HepG2 (cell line): ENCODE data around the gene LOXL4. TPM values are rescaled to one million over a fixed set of nuclear protein-coding genes. Genes with fewer than 3 reads are reported as not detected.
A peak's percentile ranks its signal among the peaks of the same experiment; 100 is the strongest.

Source experiments
- CBX2 ChIP-seq, 2 experiments: fragments of 200-600 bp in 1 of 2; sonication (generic); formaldehyde crosslinking in 1 of 2; IDR thresholded peaks; 2 replicates each; pipeline versions ENCODE4 v1.7.0 to v1.8.1; 2018 to 2022; ENCODE audit warnings: low read depth in 2 of 2, low read length in 1 of 2, mild to moderate bottlenecking in 1 of 2, missing genetic modification reagents in 1 of 2
- CEBPB ChIP-seq: IDR thresholded peaks from 2 replicates; pipeline ENCODE4 v1.6.1; 2011; ENCODE audit warnings: low read depth, low read length, improper control_type of control experiment, borderline replicate concordance
- CERS6 ChIP-seq: sonication (generic); formaldehyde crosslinking; IDR thresholded peaks from 2 replicates; pipeline ENCODE4 v1.5.0; 2020; ENCODE audit warnings: missing genetic modification reagents
- CSRNP2 ChIP-seq: sonication (generic); formaldehyde crosslinking; conservative IDR thresholded peaks from 2 replicates; pipeline ENCODE4 v1.8.0; 2022; ENCODE audit warnings: low read depth, missing genetic modification reagents
- CTCF ChIP-seq: sonication (generic); formaldehyde crosslinking; IDR thresholded peaks from 2 replicates; pipeline ENCODE4 v1.5.0; 2020; ENCODE audit warnings: mild to moderate bottlenecking, missing genetic modification reagents, moderate library complexity
- EEA1 ChIP-seq: sonication (generic); formaldehyde crosslinking; IDR thresholded peaks from 2 replicates; pipeline ENCODE4 v1.5.1; 2020; ENCODE audit warnings: mild to moderate bottlenecking, missing genetic modification reagents, borderline replicate concordance
- FOXC1 ChIP-seq: sonication (generic); formaldehyde crosslinking; IDR thresholded peaks from 2 replicates; pipeline ENCODE4 v1.8.0; 2022; ENCODE audit warnings: mild to moderate bottlenecking, missing genetic modification reagents, borderline replicate concordance
- GFI1 ChIP-seq: sonication (generic); formaldehyde crosslinking; IDR thresholded peaks from 2 replicates; pipeline ENCODE4 v1.5.0; 2020; ENCODE audit warnings: missing genetic modification reagents, mild to moderate bottlenecking, borderline replicate concordance
- GRHL1 ChIP-seq: sonication (generic); formaldehyde crosslinking; conservative IDR thresholded peaks from 2 replicates; pipeline ENCODE4 v1.8.0; 2022; ENCODE audit warnings: missing genetic modification reagents
- ISX ChIP-seq: sonication (generic); formaldehyde crosslinking; conservative IDR thresholded peaks from 2 replicates; pipeline ENCODE4 v1.5.0; 2020; ENCODE audit warnings: missing genetic modification reagents
- JUN ChIP-seq: sonication (generic); formaldehyde crosslinking; IDR thresholded peaks from 2 replicates; pipeline ENCODE4 v1.4.0; 2020; ENCODE audit warnings: mild to moderate bottlenecking, missing genetic modification reagents
- MED13 ChIP-seq: sonication (generic); formaldehyde crosslinking; IDR thresholded peaks from 2 replicates; pipeline ENCODE4 v1.5.0; 2020; ENCODE audit warnings: missing genetic modification reagents
- NBN ChIP-seq: fragments of 450-650 bp; conservative IDR thresholded peaks from 2 replicates; pipeline ENCODE4 v1.6.1; 2017
- NFE2L1 ChIP-seq: sonication (generic); formaldehyde crosslinking; IDR thresholded peaks from 2 replicates; pipeline ENCODE4 v1.4.0; 2020; ENCODE audit warnings: missing genetic modification reagents, mild to moderate bottlenecking, borderline replicate concordance
- REXO4 ChIP-seq: sonication (generic); formaldehyde crosslinking; IDR thresholded peaks from 2 replicates; pipeline ENCODE4 v1.8.0; 2022; ENCODE audit warnings: missing genetic modification reagents, mild to moderate bottlenecking, borderline replicate concordance
- SMARCC2 ChIP-seq: fragments of 450-650 bp; IDR thresholded peaks from 2 replicates; pipeline ENCODE4 v1.6.1; 2017; ENCODE audit warnings: antibody characterized with exemption, mild to moderate bottlenecking
- SPEN ChIP-seq: sonication (generic); formaldehyde crosslinking; IDR thresholded peaks from 2 replicates; pipeline ENCODE4 v1.5.1; 2020; ENCODE audit warnings: low read depth, mild to moderate bottlenecking, missing genetic modification reagents
- TOE1 ChIP-seq: sonication (generic); formaldehyde crosslinking; IDR thresholded peaks from 2 replicates; pipeline ENCODE4 v1.4.0; 2020; ENCODE audit warnings: mild to moderate bottlenecking, missing genetic modification reagents
- ZBTB20 ChIP-seq: sonication (generic); formaldehyde crosslinking; IDR thresholded peaks from 2 replicates; pipeline ENCODE4 v1.8.1; 2023; ENCODE audit warnings: missing genetic modification reagents, low read depth, mild to moderate bottlenecking, borderline replicate concordance
- ZBTB42 ChIP-seq: sonication (generic); formaldehyde crosslinking; IDR thresholded peaks from 2 replicates; pipeline ENCODE4 v1.5.0; 2020; ENCODE audit warnings: mild to moderate bottlenecking, missing genetic modification reagents
- ZKSCAN8 ChIP-seq: IDR thresholded peaks from 2 replicates; pipeline ENCODE4 v1.6.1; 2016; ENCODE audit warnings: borderline replicate concordance, missing genetic modification reagents, missing compliant biosample characterization
- ZMYM2 ChIP-seq: sonication (generic); formaldehyde crosslinking; IDR thresholded peaks from 2 replicates; pipeline ENCODE4 v1.8.0; 2022; ENCODE audit warnings: mild to moderate bottlenecking, missing genetic modification reagents
- ZNF296 ChIP-seq: sonication (generic); formaldehyde crosslinking; conservative IDR thresholded peaks from 2 replicates; pipeline ENCODE4 v1.5.0; 2020; ENCODE audit warnings: mild to moderate bottlenecking, missing genetic modification reagents
- polyA plus RNA-seq, 8 experiments: library from polyadenylated mRNA; depleted of rRNA in 3 of 8; stranded (reverse) in 7 of 8; unstranded in 1 of 8; fragments of >200 nt; fragmentation: Illumina TruSeq in 4 of 8; extraction: Trizol in 4 of 8; gene quantifications; 2 replicates each; pipeline versions ENCODE4 v1.2.1 to v1.2.3, GENCODE V29; 2011 to 2016; ENCODE audit warnings: low read depth in 4 of 8, missing spikeins in 1 of 8, mixed read lengths in 1 of 8; ENCODE audit not compliant: insufficient read depth in 1 of 8
- total RNA-seq, 5 experiments: library from RNA; depleted of rRNA; stranded (reverse); fragments of >200 nt; fragmentation: Illumina TruSeq; extraction: Trizol; gene quantifications; 2 replicates each; pipeline ENCODE4 v1.2.3, GENCODE V29; 2016; ENCODE audit warnings: low read depth in 1 of 5

LOXL4 gene
- total and polyA plus RNA-seq, 2 of the 13 experiments (the other 11 are each of a cell fraction or from before 2014, with no cell fraction given), result 8.8 to 21.1 TPM

- TF ChIP-seq GRHL1 (CRISPR knock-in tag), result no peak
- no peak for TF ChIP-seq ZBTB20 (CRISPR knock-in tag)
- no peak for TF ChIP-seq GFI1 (CRISPR knock-in tag)
- no peak for TF ChIP-seq TOE1 (CRISPR knock-in tag)
- no peak for TF ChIP-seq CSRNP2 (CRISPR knock-in tag)
- no peak for TF ChIP-seq REXO4
- no peak for TF ChIP-seq CTCF (CRISPR knock-in tag)
- TF ChIP-seq NFE2L1, result no peak
- TF ChIP-seq SMARCC2, result no peak
- TF ChIP-seq ZBTB42 (CRISPR knock-in tag), result no peak
- no peak for TF ChIP-seq CBX2 (IDR thresholded peaks at IDR 0.05; ENCODE audit: low read depth, low read length)
- TF ChIP-seq CBX2 (CRISPR knock-in tag; IDR thresholded peaks at IDR 0.05; ENCODE audit: low read depth), result no peak; the same call in 1 of the 2 replicates
- no peak for TF ChIP-seq EEA1
- no peak for TF ChIP-seq JUN (CRISPR knock-in tag)
- TF ChIP-seq MED13 (CRISPR knock-in tag), result no peak
- no peak for TF ChIP-seq CERS6 (CRISPR knock-in tag)
- no peak for TF ChIP-seq ZNF296 (CRISPR knock-in tag)
- no peak for TF ChIP-seq CEBPB
- TF ChIP-seq FOXC1 (CRISPR knock-in tag), result 0 out of 2 replicates have a peak, but pooled peaks have one; percentile 56
- no peak for TF ChIP-seq ZMYM2 (CRISPR knock-in tag)
- no peak for TF ChIP-seq ZKSCAN8 (CRISPR knock-in tag)
- TF ChIP-seq ISX, result no peak
- no peak for TF ChIP-seq NBN
- TF ChIP-seq SPEN, result 0 out of 2 replicates have a peak, but pooled peaks have one; percentile 55
Measured at GRCh38 chr10:98267069-98267893, 713 bp downstream of the LOXL4 start (continued).
